ENCODE measurements around the gene EBF3.

GRCh38 chr10:129918836-129919235, 45.2 kb downstream of the EBF3 start:
- TF ChIP-seq, protein P1, sequence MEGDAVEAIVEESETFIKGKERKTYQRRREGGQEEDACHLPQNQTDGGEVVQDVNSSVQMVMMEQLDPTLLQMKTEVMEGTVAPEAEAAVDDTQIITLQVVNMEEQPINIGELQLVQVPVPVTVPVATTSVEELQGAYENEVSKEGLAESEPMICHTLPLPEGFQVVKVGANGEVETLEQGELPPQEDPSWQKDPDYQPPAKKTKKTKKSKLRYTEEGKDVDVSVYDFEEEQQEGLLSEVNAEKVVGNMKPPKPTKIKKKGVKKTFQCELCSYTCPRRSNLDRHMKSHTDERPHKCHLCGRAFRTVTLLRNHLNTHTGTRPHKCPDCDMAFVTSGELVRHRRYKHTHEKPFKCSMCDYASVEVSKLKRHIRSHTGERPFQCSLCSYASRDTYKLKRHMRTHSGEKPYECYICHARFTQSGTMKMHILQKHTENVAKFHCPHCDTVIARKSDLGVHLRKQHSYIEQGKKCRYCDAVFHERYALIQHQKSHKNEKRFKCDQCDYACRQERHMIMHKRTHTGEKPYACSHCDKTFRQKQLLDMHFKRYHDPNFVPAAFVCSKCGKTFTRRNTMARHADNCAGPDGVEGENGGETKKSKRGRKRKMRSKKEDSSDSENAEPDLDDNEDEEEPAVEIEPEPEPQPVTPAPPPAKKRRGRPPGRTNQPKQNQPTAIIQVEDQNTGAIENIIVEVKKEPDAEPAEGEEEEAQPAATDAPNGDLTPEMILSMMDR (IDR thresholded peaks at IDR 0.05 in 4 of 5, conservative IDR thresholded peaks at IDR 0.05 in 1 of 5) = no peak
- no peak for TF ChIP-seq POLR2A (IDR thresholded peaks at IDR 0.05)

Measured in gastrocnemius medialis (tissue), 4 donors.